IgD-negative memory B cell (primary cell): ENCODE measurements around the gene TPBGL. TPM values are rescaled to one million over a fixed set of nuclear protein-coding genes. Genes with fewer than 3 reads are reported as not detected.

Experiments
- H3K27ac Mint-ChIP-seq, 3 donors: one replicate each; pipeline ENCODE4 v1.8.0; 2020 to 2022; ENCODE audit warnings: mild to moderate bottlenecking in 3 of 3, mixed read lengths in 3 of 3, moderate library complexity in 1 of 3
- H3K27me3 Mint-ChIP-seq: one replicate; pipeline ENCODE4 v1.8.0; 2021; ENCODE audit warnings: mixed read lengths
- H3K36me3 Mint-ChIP-seq: one replicate; pipeline ENCODE4 v1.8.0; 2020; ENCODE audit warnings: mild to moderate bottlenecking, mixed read lengths
- H3K4me1 Mint-ChIP-seq, 3 donors: one replicate each; pipeline ENCODE4 v1.8.0; 2020 to 2022; ENCODE audit warnings: mixed read lengths in 3 of 3, mild to moderate bottlenecking in 1 of 3
- H3K4me3 Mint-ChIP-seq, 4 donors: one replicate each; pipeline ENCODE4 v1.8.0; 2020 to 2022; ENCODE audit warnings: mild to moderate bottlenecking in 4 of 4, mixed read lengths in 4 of 4, moderate library complexity in 3 of 4
- H3K9me3 Mint-ChIP-seq, 3 donors: one replicate each; pipeline ENCODE4 v1.8.0; 2020 to 2021; ENCODE audit warnings: mixed read lengths in 3 of 3, mild to moderate bottlenecking in 1 of 3
- polyA plus RNA-seq: library from polyadenylated mRNA; unstranded; fragments of 300-500 nt; fragmentation: Illumina TruSeq; gene quantifications from one replicate; pipeline ENCODE4 v1.2.3, GENCODE V29; 2021

TPBGL gene
- polyA plus RNA-seq, 1 donor from 2014 or later = not detected

DNA sequence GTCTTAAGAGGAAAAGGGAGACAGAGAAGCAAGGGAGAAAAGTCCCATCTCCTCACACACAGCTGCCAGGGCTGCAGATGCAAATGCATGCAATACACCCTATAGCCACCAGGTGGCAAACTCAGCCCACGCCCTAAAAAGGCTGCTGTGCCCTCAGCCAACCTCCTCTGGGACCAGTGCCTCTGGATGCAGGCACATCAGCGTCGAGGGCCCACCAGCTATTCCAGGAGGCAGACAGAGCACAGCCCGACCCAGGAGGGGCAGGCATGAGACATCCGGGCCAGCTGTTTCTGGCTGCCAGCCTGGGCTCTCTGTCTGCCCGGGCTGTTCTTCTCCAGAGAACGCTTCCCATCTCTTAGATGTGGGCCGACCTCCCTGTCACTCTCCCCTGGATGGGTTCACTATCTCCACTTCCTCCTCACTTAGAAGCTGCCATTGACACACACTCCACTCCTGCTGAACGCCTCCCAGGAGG lies 39.7 kb downstream of the TPBGL start:
- Mint-ChIP-seq H3K27ac (no peak overlapping the region), H3K9me3 (no peaks in the 10 kb centered on the region)

DNA sequence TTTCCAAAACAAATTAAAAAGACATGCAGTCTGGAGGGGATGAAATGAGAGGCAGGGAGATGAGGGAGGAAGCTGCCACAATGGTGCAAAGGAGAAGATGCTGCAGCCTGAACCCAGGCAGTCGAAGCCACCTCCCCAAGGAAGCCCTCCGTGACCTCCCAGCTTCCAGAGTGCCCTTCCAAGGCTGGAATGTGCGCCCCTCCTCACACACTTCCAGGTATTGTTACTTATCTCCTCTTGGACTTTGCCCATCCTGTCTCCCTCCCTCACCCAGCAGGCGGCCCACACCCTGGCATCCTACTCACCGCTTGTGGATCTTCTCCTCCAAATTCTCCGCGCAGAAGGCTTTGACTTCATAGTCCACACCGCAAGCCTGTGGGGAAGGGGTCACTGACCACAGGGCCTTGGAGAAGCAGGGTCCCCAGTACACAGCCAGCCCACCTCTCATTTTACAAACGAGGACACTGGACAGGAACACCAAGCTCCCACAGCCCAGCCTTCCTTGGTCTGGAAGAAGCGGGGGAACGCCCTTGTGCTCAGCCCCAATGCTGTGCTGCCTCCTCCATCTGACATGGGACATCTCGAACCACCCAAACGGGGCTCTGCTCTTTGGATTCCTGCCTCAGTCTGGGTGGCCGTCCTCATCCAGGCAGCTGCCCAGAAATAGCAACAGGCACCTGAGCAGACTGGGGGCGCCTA lies 40.3 kb downstream of the TPBGL start:
- peaks cover 8 to 12% (median 11%) of the 10 kb centered on the region in 3 donors for H3K4me1 Mint-ChIP-seq
- peaks cover 1% of the 10 kb centered on the region for H3K27me3 Mint-ChIP-seq
- peaks cover 4% of the 10 kb centered on the region for H3K36me3 Mint-ChIP-seq
- H3K9me3 Mint-ChIP-seq = no peaks in the 10 kb centered on the region
- H3K4me3 Mint-ChIP-seq = no peak overlapping the region
- H3K27ac Mint-ChIP-seq = peak overlapping the region in 1 of 3 donors; percentile 61

More for the DNA sequence above, 39.7 kb downstream of the TPBGL start:
- Mint-ChIP-seq H3K27me3 (peaks cover 1% of the 10 kb centered on the region), H3K36me3 (peaks cover 4% of the 10 kb centered on the region), H3K4me1 (peaks cover 15 to 17% (median 17%) of the 10 kb centered on the region in 3 donors), H3K4me3 (no peak overlapping the region)

DNA sequence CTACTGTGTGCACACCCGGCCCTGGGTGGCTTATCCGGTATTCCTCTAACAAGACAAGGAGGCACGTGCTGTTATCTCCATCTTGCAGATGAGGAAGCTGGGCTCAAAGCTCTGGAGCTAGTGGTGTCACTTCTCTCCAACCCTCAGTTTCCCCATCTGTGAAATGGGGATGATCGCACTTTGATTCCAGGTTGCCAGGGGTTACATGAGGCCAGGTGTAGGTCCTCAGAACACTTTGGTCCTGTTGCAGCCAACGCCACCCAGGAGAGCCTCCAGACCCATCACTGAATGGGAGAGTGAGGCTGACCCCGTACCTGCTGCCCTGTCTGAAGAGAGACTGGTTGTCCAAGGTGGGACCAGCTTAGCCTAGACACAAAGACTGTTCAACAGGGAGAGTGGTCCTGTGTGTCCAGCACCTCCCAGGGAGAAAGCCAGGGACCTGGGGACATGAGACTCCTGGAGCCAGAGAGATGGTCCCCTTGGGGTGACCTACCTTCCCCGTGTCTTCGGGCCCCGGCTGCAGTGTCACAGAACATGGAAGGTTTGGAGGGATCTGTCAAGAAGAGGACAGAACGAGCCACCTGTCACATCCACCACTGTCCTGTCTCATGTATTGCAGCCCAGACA lies 41.0 kb downstream of the TPBGL start:
- Mint-ChIP-seq H3K27ac (no peak overlapping the region), H3K4me3 (no peak overlapping the region), H3K4me1 (peaks cover 2 to 7% (median 5%) of the 10 kb centered on the region in 3 donors), H3K27me3 (peaks cover 1% of the 10 kb centered on the region), H3K36me3 (peaks cover 2% of the 10 kb centered on the region), H3K9me3 (no peaks in the 10 kb centered on the region)

DNA sequence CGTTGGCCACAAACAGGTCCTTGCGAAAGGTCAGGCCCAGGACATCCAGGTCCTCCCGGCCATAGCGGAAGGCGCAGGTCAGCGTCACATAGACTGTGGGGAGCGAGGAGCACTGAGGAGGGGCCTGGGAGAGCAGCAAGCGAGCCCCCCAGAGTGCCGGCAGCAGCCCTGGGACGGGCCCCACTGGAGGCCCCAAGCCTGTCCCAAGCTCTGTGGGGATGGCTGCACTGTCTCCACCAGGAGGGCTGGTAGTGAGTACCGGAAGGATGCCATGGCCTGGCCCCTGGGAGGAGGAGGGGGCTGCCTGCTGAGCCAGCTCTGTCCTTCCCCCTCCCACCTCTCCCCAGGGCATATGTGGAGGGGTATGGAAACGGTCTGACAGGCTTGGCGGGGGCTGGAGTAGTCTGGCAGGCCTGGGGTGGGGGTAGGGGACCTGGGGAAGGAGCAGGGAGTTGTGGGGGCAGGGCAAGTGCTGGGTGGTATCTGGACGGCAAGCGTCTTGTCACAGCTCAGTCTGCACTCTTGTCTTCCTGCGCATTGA lies 42.9 kb downstream of the TPBGL start:
- H3K36me3 Mint-ChIP-seq = peaks cover 2% of the 10 kb centered on the region
- peaks cover 1 to 4% (median 2%) of the 10 kb centered on the region in 3 donors for H3K4me1 Mint-ChIP-seq

DNA sequence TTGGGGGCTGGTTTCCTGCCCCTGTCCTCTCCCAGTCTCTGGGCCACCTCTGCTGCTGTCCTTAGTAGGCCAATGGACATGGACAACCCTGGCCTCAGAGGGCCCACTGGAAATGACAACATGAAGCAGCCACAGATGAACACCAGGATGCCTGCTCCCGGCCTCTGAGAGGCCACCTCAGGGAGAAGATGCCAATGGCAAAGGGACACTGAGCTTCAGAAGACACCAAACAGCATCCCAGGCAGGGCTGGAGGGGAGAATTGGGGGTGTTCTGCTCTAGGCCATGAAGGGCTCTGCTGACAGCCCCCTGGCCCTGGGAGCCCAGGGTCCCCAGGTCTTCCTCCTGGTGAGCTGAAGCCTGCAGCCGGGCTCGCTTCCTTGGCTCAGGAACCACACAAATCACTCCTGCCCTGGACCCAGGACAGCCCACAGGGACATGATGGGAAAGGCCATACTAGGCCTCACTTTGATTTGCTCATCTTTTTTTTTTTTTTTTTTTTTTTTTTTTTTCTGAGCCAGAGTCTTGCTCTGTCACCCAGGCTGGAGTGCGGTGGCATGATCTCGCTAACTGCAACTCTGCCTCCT lies 45.3 kb downstream of the TPBGL start:
- no peaks in the 10 kb centered on the region for H3K9me3 Mint-ChIP-seq
- H3K36me3 Mint-ChIP-seq = peaks cover 2% of the 10 kb centered on the region
- H3K4me3 Mint-ChIP-seq = no peak overlapping the region
- H3K27me3 Mint-ChIP-seq = peaks cover 16% of the 10 kb centered on the region
- H3K27ac Mint-ChIP-seq = no peak overlapping the region
- H3K4me1 Mint-ChIP-seq = peaks cover 0 to under 1% (median 0%) of the 10 kb centered on the region in 3 donors

More for the DNA sequence above, 42.9 kb downstream of the TPBGL start:
- no peak overlapping the region for H3K4me3 Mint-ChIP-seq
- H3K9me3 Mint-ChIP-seq = no peaks in the 10 kb centered on the region
- H3K27ac Mint-ChIP-seq = no peak overlapping the region
- peaks cover 3% of the 10 kb centered on the region for H3K27me3 Mint-ChIP-seq

DNA sequence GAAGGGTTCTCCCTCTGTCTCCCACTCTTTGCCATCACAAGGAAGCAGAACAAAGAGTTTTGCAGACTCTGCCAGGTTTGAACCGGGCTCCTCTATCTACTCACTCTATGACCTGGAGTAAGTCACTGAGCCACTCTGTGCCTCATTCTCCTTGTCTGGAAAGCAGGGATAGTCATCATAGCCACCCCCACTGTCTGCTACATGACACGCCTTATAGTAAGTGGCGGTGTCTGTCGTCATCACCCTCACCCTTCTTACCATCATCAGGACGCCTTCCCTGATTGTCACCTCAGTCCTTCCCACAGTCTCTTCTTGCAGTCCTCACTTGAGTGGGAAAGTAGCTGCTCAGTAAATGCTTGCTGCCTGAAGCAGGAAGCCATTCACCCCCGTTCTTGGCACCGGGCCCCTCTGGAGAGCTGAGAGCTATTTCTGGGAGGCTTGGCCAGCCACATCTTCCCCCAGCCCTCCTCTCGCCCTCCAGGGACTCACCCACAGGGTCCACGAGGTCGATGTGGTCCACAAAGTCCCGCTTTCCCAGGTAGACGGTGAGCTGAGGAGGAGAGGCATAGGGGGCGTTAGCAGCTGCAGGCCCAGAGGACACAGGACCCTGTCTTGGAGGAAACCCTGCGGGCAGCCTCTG lies 46.4 kb downstream of the TPBGL start:
- no peaks in the 10 kb centered on the region for H3K9me3 Mint-ChIP-seq
- H3K27me3 Mint-ChIP-seq = peaks cover 16% of the 10 kb centered on the region
- peak overlapping the region in 1 of 3 donors; percentile 55 for H3K27ac Mint-ChIP-seq
- no peak overlapping the region for H3K4me3 Mint-ChIP-seq
- no peaks in the 10 kb centered on the region for H3K4me1 Mint-ChIP-seq
- H3K36me3 Mint-ChIP-seq = peaks cover 2% of the 10 kb centered on the region

DNA sequence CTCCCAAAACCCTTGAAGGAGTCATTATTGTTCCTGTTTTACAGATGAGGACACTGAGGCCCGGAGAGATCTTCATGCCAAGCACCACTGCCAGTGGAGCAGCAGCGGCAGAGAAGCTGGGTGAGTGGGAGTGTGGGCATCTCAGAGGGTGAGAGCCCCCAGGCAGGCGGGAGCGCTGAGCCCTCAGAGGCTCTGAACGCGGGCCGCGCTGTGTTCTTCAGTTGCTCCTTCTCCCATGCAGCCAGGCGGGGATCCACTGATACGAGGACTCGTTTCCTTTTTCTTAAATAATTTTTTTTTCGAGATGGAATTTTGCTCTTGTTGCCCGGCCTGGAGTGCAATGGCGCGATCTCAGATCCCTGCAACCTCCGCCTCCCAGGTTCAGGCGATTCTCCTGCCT lies 47.0 kb downstream of the TPBGL start:
- H3K4me1 Mint-ChIP-seq = no peaks in the 10 kb centered on the region
- no peaks in the 10 kb centered on the region for H3K9me3 Mint-ChIP-seq
- H3K27me3 Mint-ChIP-seq = peaks cover 16% of the 10 kb centered on the region
- H3K36me3 Mint-ChIP-seq = peaks cover 2% of the 10 kb centered on the region
- H3K4me3 Mint-ChIP-seq = no peak overlapping the region
- peak overlapping the region in 1 of 3 donors; percentile 59 for H3K27ac Mint-ChIP-seq

DNA sequence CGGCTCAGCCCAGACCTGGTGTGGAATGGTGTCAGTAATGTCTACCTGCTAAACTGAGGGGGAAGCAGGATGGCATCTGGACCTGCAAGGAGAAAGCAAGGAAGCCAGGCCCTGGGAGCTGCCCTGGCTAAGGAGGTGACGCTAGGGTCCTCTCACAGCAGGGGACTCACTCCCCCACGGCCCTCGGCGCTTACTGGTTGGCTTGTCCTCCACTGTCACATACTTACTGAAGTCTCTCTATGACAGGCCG lies 48.9 kb downstream of the TPBGL start:
- Mint-ChIP-seq H3K9me3 (no peaks in the 10 kb centered on the region), H3K27ac (no peak overlapping the region), H3K4me3 (no peak overlapping the region), H3K36me3 (peaks cover 3% of the 10 kb centered on the region), H3K27me3 (peaks cover 22% of the 10 kb centered on the region), H3K4me1 (no peaks in the 10 kb centered on the region)

DNA sequence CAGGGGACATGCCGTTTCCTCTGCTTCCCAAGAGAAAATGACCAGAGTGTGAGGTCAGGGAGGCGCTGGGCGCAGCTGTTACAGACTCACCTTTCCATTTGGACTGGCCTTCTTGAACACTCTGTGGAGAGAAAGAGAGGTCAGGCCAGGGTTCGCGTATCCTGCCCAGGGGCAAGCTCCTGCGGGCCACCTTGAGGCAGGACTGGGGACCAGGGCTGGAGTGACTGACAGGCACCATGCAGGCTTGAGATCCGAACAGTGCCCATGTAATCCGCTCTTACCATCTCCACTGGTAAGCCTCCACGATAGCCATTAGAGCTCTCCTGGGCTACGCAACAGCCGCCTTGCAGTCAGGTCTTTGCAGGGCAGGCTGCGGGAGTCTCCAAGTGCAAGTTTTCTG lies 49.3 kb downstream of the TPBGL start:
- H3K9me3 Mint-ChIP-seq = no peaks in the 10 kb centered on the region
- H3K27ac Mint-ChIP-seq = no peak overlapping the region
- H3K4me3 Mint-ChIP-seq = no peak overlapping the region
- peaks cover 3% of the 10 kb centered on the region for H3K36me3 Mint-ChIP-seq
- no peaks in the 10 kb centered on the region for H3K4me1 Mint-ChIP-seq
- peaks cover 22% of the 10 kb centered on the region for H3K27me3 Mint-ChIP-seq

DNA sequence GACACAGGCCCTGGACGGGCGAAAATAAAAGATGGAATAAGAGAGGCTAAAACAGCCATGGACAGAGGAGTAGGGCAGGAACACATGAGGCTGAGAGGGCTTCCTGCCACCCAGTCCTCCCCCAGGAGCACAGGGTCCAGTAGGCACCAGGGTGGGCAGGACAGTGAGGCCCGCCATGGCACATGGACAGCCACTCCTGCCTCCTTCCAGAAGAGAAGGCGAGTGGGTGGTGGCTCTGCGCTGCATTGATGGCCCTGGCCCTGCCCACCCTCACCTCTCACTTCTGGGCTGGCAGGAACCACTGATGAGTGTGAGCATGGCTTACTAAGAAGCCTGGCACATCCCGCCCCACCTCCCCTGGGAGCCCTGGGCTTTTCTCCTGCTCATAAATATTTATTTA lies 51.2 kb downstream of the TPBGL start:
- Mint-ChIP-seq H3K27ac (no peak overlapping the region), H3K4me3 (no peak overlapping the region), H3K36me3 (peaks cover 3% of the 10 kb centered on the region), H3K9me3 (no peaks in the 10 kb centered on the region), H3K27me3 (peaks cover 22% of the 10 kb centered on the region), H3K4me1 (no peaks in the 10 kb centered on the region)

DNA sequence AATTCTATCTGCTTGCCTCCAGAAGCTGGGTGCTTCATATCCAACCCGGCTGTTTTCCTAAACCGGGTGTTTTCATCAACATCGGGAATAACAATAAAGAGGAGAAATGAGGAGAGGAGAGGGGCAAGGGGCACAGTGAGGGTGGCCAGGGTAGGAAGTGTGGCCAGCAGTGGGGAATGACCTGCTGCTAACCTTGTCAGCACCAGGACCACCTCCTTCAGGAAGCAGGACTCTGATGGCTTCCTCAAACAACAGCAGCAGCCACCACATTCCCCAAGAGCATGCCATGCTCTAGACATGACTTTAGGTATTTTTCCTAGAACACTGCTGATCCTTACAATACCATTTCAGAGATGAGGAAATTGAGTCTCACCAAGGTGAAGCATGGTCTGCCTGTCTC lies 52.4 kb downstream of the TPBGL start:
- Mint-ChIP-seq H3K4me1 (no peaks in the 10 kb centered on the region), H3K27me3 (peaks cover 22% of the 10 kb centered on the region), H3K9me3 (peaks cover 0 to 3% (median 0%) of the 10 kb centered on the region in 3 donors), H3K36me3 (peaks cover 3% of the 10 kb centered on the region), H3K4me3 (no peak overlapping the region), H3K27ac (no peak overlapping the region)

Other genes with a start within 250 kb of the TPBGL start
- not detected for gene OR2AT4, start 143.9 kb upstream of the TPBGL start, polyA plus RNA-seq
- gene SLCO2B1, start 89.7 kb upstream of the TPBGL start, polyA plus RNA-seq = not detected
- gene ARRB1, start 110.9 kb downstream of the TPBGL start, polyA plus RNA-seq = 3.0 TPM
- 4,911 TPM for gene RPS3, start 158.7 kb downstream of the TPBGL start, polyA plus RNA-seq
- 0.48 TPM for gene KLHL35, start 192.4 kb downstream of the TPBGL start, polyA plus RNA-seq